ENCODE measurements around the gene GCLC. TPM values are rescaled to one million over a fixed set of nuclear protein-coding genes. Genes with fewer than 3 reads are reported as not detected.

The GCLC gene
- total RNA-seq, 1 experiment from 2014 or later: 47.1 TPM

DNA sequence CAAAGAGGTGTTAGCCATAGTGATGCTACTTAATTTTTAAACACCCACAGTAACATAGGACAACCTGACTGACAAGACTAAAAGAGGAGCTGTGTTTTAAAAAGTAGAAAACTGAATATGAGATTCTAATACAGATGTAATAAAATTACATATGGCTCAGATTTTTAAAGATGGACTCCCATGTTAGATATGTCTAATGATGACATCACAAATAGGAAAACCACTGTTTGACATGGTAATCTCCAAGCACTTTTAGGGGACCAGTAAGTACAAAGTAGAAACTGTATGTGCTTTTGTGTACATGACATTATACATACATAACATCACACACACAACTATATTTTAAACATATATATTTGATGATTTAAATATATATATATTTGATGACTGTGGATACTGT is 16.8 kb downstream of the GCLC start:
- Mint-ChIP-seq H3K9me3 (no peaks in the 10 kb centered on the region), H3K36me3 (no peaks in the 10 kb centered on the region), H3K4me1 (peaks cover 97% of the 10 kb centered on the region), H3K27ac (no peak overlapping the region), H3K4me3 (no peak overlapping the region), H3K27me3 (ENCODE audit: low read depth) (no peaks in the 10 kb centered on the region; the same call in 1 of the 2 replicates)
- ATAC-seq (no peak), DNase-seq (ENCODE audit: low spot score) (no peak)
- ChIA-PET CTCF (interaction anchor here (2.4 kb wide), 1 partner anchor 16 kb away, joined by 6 read pairs; the partner anchor contains the start of gene GCLC), POLR2A (no interaction called here)
- TF ChIP-seq ATF3 (CRISPR knock-in tag; conservative IDR thresholded peaks at IDR 0.05) (no peak), GRHL2 (CRISPR knock-in tag; IDR thresholded peaks at IDR 0.05; ENCODE audit: insufficient replicate concordance, severe bottlenecking) (no peak), RELA (CRISPR knock-in tag; IDR thresholded peaks at IDR 0.05; ENCODE audit: borderline replicate concordance) (no peak), GTF2I (CRISPR knock-in tag; conservative IDR thresholded peaks at IDR 0.05) (no peak), GABPB1 (CRISPR knock-in tag; IDR thresholded peaks at IDR 0.05) (no peak), ZNF396 (CRISPR knock-in tag; IDR thresholded peaks at IDR 0.05; ENCODE audit: borderline replicate concordance) (no peak), ETV6 (CRISPR knock-in tag; IDR thresholded peaks at IDR 0.05) (no peak), ZNF219 (CRISPR knock-in tag; IDR thresholded peaks at IDR 0.05; ENCODE audit: borderline replicate concordance) (no peak)
- TF ChIP-seq, protein P1, sequence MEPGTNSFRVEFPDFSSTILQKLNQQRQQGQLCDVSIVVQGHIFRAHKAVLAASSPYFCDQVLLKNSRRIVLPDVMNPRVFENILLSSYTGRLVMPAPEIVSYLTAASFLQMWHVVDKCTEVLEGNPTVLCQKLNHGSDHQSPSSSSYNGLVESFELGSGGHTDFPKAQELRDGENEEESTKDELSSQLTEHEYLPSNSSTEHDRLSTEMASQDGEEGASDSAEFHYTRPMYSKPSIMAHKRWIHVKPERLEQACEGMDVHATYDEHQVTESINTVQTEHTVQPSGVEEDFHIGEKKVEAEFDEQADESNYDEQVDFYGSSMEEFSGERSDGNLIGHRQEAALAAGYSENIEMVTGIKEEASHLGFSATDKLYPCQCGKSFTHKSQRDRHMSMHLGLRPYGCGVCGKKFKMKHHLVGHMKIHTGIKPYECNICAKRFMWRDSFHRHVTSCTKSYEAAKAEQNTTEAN (CRISPR knock-in tag; IDR thresholded peaks at IDR 0.05): no peak
- TF ChIP-seq, protein P2, sequence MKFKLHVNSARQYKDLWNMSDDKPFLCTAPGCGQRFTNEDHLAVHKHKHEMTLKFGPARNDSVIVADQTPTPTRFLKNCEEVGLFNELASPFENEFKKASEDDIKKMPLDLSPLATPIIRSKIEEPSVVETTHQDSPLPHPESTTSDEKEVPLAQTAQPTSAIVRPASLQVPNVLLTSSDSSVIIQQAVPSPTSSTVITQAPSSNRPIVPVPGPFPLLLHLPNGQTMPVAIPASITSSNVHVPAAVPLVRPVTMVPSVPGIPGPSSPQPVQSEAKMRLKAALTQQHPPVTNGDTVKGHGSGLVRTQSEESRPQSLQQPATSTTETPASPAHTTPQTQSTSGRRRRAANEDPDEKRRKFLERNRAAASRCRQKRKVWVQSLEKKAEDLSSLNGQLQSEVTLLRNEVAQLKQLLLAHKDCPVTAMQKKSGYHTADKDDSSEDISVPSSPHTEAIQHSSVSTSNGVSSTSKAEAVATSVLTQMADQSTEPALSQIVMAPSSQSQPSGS (CRISPR knock-in tag; IDR thresholded peaks at IDR 0.05; ENCODE audit: borderline replicate concordance, low read depth): no peak

DNA sequence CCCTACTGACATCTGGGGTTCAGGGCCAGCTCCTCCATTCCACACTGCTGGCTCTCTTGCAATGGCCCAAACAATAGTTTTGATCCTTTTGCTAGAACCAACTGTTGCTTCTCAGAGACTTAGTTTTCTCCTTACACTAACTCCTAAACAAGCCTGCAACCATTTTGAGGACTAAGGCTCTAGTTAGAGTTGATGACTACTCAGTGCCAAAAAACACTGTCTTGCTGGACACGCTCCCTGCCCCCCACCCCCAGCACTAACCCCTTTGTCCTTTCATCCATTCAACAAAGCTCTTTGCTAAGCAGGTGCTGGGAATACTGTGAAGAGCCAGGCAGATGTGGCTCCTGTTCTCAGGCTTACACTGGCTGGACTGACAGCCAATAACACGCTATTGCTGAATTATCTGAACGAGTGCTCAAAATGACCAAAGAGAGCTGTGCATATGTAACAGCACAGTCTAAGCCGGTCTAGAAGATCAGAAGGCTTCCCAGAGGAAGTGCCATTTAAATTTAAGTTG is 17.6 kb downstream of the GCLC start:
- Mint-ChIP-seq H3K4me3 (no peak overlapping the region), H3K4me1 (peaks cover 95% of the 10 kb centered on the region), H3K9me3 (no peaks in the 10 kb centered on the region), H3K36me3 (no peaks in the 10 kb centered on the region), H3K27ac (peak overlapping the region; percentile 81), H3K27me3 (ENCODE audit: low read depth) (no peaks in the 10 kb centered on the region; the same call in 1 of the 2 replicates)
- DNase-seq (ENCODE audit: low spot score): no peak
- peak; percentile 3; the same call in 1 of the 2 replicates for ATAC-seq
- ChIA-PET POLR2A (interaction anchor here (0.6 kb wide), 1 partner anchor 247 kb away, joined by 7 read pairs; no protein-coding TSS in a partner anchor), CTCF (interaction anchor here (0.5 to 2.4 kb wide), 4 partner anchors 17 to 205 kb away, joined by 3 to 6 read pairs (median 3); partner anchors contain the start of gene GCLC)
- TF ChIP-seq, protein P3, sequence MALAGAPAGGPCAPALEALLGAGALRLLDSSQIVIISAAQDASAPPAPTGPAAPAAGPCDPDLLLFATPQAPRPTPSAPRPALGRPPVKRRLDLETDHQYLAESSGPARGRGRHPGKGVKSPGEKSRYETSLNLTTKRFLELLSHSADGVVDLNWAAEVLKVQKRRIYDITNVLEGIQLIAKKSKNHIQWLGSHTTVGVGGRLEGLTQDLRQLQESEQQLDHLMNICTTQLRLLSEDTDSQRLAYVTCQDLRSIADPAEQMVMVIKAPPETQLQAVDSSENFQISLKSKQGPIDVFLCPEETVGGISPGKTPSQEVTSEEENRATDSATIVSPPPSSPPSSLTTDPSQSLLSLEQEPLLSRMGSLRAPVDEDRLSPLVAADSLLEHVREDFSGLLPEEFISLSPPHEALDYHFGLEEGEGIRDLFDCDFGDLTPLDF (CRISPR knock-in tag; IDR thresholded peaks at IDR 0.05): no peak
- TF ChIP-seq, protein P4, sequence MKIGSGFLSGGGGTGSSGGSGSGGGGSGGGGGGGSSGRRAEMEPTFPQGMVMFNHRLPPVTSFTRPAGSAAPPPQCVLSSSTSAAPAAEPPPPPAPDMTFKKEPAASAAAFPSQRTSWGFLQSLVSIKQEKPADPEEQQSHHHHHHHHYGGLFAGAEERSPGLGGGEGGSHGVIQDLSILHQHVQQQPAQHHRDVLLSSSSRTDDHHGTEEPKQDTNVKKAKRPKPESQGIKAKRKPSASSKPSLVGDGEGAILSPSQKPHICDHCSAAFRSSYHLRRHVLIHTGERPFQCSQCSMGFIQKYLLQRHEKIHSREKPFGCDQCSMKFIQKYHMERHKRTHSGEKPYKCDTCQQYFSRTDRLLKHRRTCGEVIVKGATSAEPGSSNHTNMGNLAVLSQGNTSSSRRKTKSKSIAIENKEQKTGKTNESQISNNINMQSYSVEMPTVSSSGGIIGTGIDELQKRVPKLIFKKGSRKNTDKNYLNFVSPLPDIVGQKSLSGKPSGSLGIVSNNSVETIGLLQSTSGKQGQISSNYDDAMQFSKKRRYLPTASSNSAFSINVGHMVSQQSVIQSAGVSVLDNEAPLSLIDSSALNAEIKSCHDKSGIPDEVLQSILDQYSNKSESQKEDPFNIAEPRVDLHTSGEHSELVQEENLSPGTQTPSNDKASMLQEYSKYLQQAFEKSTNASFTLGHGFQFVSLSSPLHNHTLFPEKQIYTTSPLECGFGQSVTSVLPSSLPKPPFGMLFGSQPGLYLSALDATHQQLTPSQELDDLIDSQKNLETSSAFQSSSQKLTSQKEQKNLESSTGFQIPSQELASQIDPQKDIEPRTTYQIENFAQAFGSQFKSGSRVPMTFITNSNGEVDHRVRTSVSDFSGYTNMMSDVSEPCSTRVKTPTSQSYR (CRISPR knock-in tag; IDR thresholded peaks at IDR 0.05): no peak
- no peak for TF ChIP-seq MLX (CRISPR knock-in tag; IDR thresholded peaks at IDR 0.05)
- TF ChIP-seq ARID4B (CRISPR knock-in tag; IDR thresholded peaks at IDR 0.05; ENCODE audit: borderline replicate concordance): no peak
- no peak for TF ChIP-seq ZSCAN18 (CRISPR knock-in tag; IDR thresholded peaks at IDR 0.05)
- TF ChIP-seq ATF1 (CRISPR knock-in tag; IDR thresholded peaks at IDR 0.05): no peak
- TF ChIP-seq SMAD4 (CRISPR knock-in tag; IDR thresholded peaks at IDR 0.05): no peak
- TF ChIP-seq MXD4 (CRISPR knock-in tag; IDR thresholded peaks at IDR 0.05; ENCODE audit: borderline replicate concordance): no peak
- TF ChIP-seq NR3C1 (CRISPR knock-in tag; conservative IDR thresholded peaks at IDR 0.05; ENCODE audit: low read depth): no peak
- no peak for TF ChIP-seq ZBTB21 (CRISPR knock-in tag; IDR thresholded peaks at IDR 0.05; ENCODE audit: borderline replicate concordance)
- TF ChIP-seq ATF3 (CRISPR knock-in tag; conservative IDR thresholded peaks at IDR 0.05): no peak

Data from WTC11 (cell line).